Nephron (organoid): ENCODE results near the gene PITPNC1.

Source experiments
- H3K27ac Mint-ChIP-seq, 3 experiments: 2 replicates each; pipeline ENCODE4 v1.8.0; 2020; ENCODE audit warnings: mixed read lengths in 3 of 3, mild to moderate bottlenecking in 2 of 3, moderate library complexity in 1 of 3
- H3K27me3 Mint-ChIP-seq: 2 replicates; pipeline ENCODE4 v1.8.0; 2021; ENCODE audit warnings: low read depth, mild to moderate bottlenecking, moderate library complexity, mixed read lengths
- H3K36me3 Mint-ChIP-seq: 2 replicates; pipeline ENCODE4 v1.8.0; 2020; ENCODE audit warnings: low read depth, mixed read lengths
- H3K4me1 Mint-ChIP-seq: 2 replicates; pipeline ENCODE4 v1.8.0; 2020; ENCODE audit warnings: mixed read lengths
- H3K4me3 Mint-ChIP-seq, 3 experiments: 2 replicates each; pipeline ENCODE4 v1.8.0; 2020; ENCODE audit warnings: mild to moderate bottlenecking in 3 of 3, mixed read lengths in 3 of 3, moderate library complexity in 2 of 3
- H3K9me3 Mint-ChIP-seq: 2 replicates; pipeline ENCODE4 v1.8.0; 2020; ENCODE audit warnings: mixed read lengths
- TF ChIP-seq, protein P1 (sequence below), 3 experiments: fragments of 200-600 bp; sonication (generic); IDR thresholded peaks; one replicate each; pipeline ENCODE4 v1.5.0; 2021; ENCODE audit warnings: antibody characterized with exemption in 3 of 3; ENCODE audit not compliant: unreplicated experiment in 3 of 3

The PITPNC1 gene

DNA sequence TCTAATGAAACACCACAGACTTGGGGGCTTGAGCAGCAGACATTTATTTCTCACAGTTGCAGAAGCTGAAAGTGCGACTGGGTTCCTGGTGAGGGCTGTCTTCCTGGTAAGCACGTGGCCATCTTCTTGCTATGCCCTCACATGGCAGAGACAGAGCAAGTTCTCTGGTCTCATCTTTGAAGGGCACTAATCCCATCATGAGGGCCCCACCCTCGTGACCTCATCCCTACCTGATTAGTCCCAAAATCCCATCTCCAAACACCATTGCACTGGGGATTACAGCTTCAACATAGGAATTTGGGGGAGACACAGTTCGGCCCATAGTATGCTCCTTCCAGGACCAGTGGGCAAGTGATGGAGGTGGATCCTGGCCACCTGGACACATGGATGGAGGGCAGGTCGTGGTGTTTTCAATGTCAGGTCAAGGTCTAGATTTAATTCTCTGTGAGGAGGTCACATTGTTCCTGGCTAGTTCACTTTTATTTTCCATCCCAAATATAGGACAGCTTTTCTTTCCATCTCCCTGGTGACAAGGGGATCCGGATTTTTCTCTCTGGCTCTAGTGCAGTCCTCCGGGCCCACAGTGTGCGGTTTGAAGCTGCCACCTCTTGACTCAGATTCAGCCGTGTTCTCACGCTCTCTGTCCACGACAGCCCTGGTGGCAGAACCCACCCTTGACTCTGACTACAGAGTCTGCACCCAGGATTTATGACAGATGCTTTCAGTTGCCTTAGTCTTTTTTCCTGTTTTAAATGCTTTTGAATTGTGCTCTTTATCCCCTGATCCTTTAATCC, 180.2 kb downstream of the PITPNC1 start:
- Mint-ChIP-seq H3K4me3 (no peak overlapping the region), H3K9me3 (no peaks in the 10 kb centered on the region), H3K27me3 (peaks cover 4% of the 10 kb centered on the region), H3K27ac (peak overlapping the region in 1 of 3 experiments; percentile 6), H3K36me3 (peaks cover 15% of the 10 kb centered on the region), H3K4me1 (peaks cover 10% of the 10 kb centered on the region)
- TF ChIP-seq, protein P1, sequence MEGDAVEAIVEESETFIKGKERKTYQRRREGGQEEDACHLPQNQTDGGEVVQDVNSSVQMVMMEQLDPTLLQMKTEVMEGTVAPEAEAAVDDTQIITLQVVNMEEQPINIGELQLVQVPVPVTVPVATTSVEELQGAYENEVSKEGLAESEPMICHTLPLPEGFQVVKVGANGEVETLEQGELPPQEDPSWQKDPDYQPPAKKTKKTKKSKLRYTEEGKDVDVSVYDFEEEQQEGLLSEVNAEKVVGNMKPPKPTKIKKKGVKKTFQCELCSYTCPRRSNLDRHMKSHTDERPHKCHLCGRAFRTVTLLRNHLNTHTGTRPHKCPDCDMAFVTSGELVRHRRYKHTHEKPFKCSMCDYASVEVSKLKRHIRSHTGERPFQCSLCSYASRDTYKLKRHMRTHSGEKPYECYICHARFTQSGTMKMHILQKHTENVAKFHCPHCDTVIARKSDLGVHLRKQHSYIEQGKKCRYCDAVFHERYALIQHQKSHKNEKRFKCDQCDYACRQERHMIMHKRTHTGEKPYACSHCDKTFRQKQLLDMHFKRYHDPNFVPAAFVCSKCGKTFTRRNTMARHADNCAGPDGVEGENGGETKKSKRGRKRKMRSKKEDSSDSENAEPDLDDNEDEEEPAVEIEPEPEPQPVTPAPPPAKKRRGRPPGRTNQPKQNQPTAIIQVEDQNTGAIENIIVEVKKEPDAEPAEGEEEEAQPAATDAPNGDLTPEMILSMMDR (IDR thresholded peaks at IDR 0.05; ENCODE audit: unreplicated experiment in 3 of 3), result no peak

DNA sequence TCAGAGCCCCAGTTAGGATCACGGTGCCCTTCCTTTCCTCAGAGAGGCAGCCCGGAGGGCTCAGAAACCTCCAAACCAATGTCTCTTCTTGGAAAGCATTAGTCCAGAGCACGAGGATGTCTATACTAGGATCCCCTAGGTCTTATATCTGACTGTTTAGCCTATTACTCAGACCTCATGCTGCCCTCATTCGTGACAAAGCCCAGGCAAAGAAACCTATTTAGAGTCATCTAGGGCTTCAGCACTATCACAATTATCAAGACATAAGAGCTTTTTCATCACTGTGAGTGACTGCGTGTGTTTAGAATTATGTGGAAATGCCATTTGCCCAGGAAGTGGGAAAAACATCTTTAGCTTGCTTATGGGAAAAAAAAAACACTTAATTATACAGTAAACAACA, 180.8 kb downstream of the PITPNC1 start:
- Mint-ChIP-seq H3K36me3 (peaks cover 15% of the 10 kb centered on the region), H3K27ac (peak overlapping the region in 1 of 3 experiments; percentile 6), H3K27me3 (peaks cover 4% of the 10 kb centered on the region), H3K4me1 (peaks cover 14% of the 10 kb centered on the region), H3K9me3 (no peaks in the 10 kb centered on the region), H3K4me3 (no peak overlapping the region)
- TF ChIP-seq, protein P1 (IDR thresholded peaks at IDR 0.05; ENCODE audit: unreplicated experiment in 3 of 3), result no peak

DNA sequence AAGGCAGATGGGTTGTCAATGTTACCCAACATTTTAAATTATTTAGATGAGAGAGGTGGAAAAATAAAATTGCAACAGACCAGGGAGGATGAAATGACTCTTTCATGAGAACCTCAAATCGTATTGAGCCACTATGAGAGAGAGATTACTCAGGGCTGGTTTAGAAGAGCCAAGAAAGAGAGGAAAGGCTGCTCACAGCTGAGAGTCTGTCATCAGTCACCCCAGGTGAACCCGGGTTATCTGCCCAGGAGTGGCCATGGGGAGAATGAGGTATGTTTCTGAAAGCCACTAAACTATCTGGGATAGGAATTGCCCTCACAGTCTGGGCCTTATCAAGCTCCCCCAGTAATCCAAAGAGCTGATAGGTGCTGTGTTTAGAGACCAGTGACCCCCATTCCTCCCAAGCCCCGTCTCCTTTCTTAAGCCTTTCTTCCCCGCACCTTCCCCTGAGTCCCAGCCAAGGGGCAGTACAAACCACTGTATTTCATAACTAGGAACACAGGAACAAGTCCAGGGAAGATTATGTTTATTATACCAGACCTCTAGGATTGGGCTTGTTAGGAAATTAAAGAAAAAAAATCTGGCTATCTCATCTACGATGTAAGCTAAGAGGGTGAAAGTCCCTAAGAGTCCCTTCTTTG, 181.8 kb downstream of the PITPNC1 start:
- TF ChIP-seq, protein P1 (IDR thresholded peaks at IDR 0.05; ENCODE audit: unreplicated experiment in 3 of 3), result no peak
- Mint-ChIP-seq H3K36me3 (peaks cover 15% of the 10 kb centered on the region), H3K27ac (peak overlapping the region in 1 of 3 experiments; percentile 64), H3K27me3 (peaks cover 4% of the 10 kb centered on the region), H3K9me3 (no peaks in the 10 kb centered on the region), H3K4me3 (no peak overlapping the region), H3K4me1 (peaks cover 14% of the 10 kb centered on the region)

DNA sequence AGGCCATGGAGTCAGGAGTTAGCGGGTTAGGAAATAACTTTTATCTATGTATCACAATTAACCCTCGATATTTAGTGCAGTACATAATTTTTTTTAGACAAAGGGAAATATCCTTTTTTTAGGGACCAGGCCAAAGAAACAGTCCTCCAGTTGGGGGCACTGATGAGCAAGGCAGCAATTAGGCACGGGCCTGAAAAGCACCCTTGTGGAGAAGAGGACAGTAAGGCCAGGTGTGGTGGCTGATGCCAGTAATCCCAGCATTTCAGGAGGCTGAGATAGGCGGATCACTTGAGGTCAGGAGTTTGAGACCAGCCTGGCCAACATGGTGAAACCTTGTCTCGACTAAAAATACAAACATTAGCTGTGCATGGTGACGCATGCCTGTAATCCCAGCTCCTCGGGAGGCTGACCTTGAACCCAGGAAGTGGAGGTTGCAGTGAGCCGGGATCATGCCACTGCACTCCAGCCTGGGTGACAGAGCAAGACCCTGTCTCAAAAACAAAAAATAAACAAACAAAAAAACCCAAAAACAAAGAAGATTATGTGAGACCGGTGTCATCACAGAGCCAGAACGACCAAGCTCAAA, 182.4 kb downstream of the PITPNC1 start:
- Mint-ChIP-seq H3K4me1 (peaks cover 14% of the 10 kb centered on the region), H3K4me3 (no peak overlapping the region), H3K27ac (no peak overlapping the region), H3K36me3 (peaks cover 15% of the 10 kb centered on the region), H3K27me3 (peaks cover 4% of the 10 kb centered on the region), H3K9me3 (no peaks in the 10 kb centered on the region)
- TF ChIP-seq, protein P1 (IDR thresholded peaks at IDR 0.05; ENCODE audit: unreplicated experiment in 3 of 3), result no peak

DNA sequence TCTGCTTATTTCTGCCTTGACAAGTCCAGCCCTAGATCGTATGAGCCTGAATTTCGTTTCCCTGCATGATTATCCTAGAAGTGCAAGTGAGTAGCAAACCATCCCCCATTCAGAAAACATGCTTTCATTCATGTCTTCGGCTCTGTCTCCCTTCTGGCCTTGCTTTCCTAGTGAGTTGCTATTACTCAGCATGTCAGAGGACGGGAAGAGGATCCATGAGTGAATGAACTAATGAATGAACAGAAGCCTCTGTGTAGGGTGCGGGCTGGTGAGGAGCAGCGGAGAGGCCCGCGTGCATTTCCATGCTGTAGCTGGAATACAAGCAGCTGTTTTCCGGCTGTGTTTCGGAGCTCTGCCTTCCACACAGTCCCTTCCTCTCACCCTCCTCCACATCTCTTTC, 184.9 kb downstream of the PITPNC1 start:
- TF ChIP-seq, protein P1 (IDR thresholded peaks at IDR 0.05; ENCODE audit: unreplicated experiment in 3 of 3), result no peak

More for the DNA sequence above, 184.9 kb downstream of the PITPNC1 start:
- Mint-ChIP-seq H3K4me1 (peaks cover 14% of the 10 kb centered on the region), H3K27ac (no peak overlapping the region), H3K36me3 (peaks cover 5% of the 10 kb centered on the region), H3K27me3 (no peaks in the 10 kb centered on the region), H3K9me3 (no peaks in the 10 kb centered on the region), H3K4me3 (no peak overlapping the region)
